Neural cell (in vitro differentiated cells): Measurements from ENCODE around the gene SS18L1. TPM values are rescaled to one million over a fixed set of nuclear protein-coding genes. Genes with fewer than 3 reads are reported as not detected.

Experiments
- H2AFZ ChIP-seq: fragments of 200-600, 300-800 bp; sonication (generic), shearing (Covaris generic); 2 replicates; pipeline ENCODE4 v1.6.0; 2014; ENCODE audit warnings: low read depth, mild to moderate bottlenecking, antibody characterized with exemption, low read length, moderate library complexity
- H3F3A ChIP-seq: fragments of 200-600 bp; shearing (Covaris generic); 2 replicates; pipeline ENCODE4 v1.6.1; 2016; ENCODE audit warnings: mild to moderate bottlenecking, moderate library complexity, mixed read lengths, antibody characterized with exemption, low read length; ENCODE audit not compliant: insufficient read depth, poor library complexity, severe bottlenecking
- H3K27ac ChIP-seq: fragments of 200-600, 300-800 bp; sonication (generic), shearing (Covaris generic); 2 replicates; pipeline ENCODE4 v1.5.1; 2014; ENCODE audit warnings: mild to moderate bottlenecking, low read length, moderate library complexity
- H3K27me3 ChIP-seq: fragments of 300-800, 200-600 bp; sonication (generic), shearing (Covaris generic); 2 replicates; pipeline ENCODE4 v1.6.0; 2014; ENCODE audit warnings: mild to moderate bottlenecking, low read depth, low read length, moderate library complexity; ENCODE audit not compliant: insufficient read depth
- H3K36me3 ChIP-seq: fragments of 300-800, 200-600 bp; sonication (generic), shearing (Covaris generic); 2 replicates; pipeline ENCODE4 v1.5.1; 2014; ENCODE audit warnings: mild to moderate bottlenecking, antibody characterized with exemption, low read length, moderate library complexity; ENCODE audit not compliant: insufficient read depth
- H3K4me2 ChIP-seq: fragments of 300-800, 200-600 bp; sonication (generic), shearing (Covaris generic); 2 replicates; pipeline ENCODE4 v1.6.0; 2014; ENCODE audit warnings: mild to moderate bottlenecking, low read length
- H3K4me3 ChIP-seq: fragments of 300-800, 200-600 bp; sonication (generic), shearing (Covaris generic); 2 replicates; pipeline ENCODE4 v1.5.1; 2014; ENCODE audit warnings: mild to moderate bottlenecking, low read length, moderate library complexity
- H3K79me2 ChIP-seq: fragments of 200-600 bp; shearing (Covaris generic); replicated peaks from 2 replicates; pipeline ENCODE4 v1.6.0; 2014; ENCODE audit warnings: mild to moderate bottlenecking, low read length, moderate library complexity; ENCODE audit not compliant: insufficient read depth
- H3K9ac ChIP-seq: fragments of 300-800, 200-600 bp; sonication (generic), shearing (Covaris generic); 2 replicates; pipeline ENCODE4 v1.6.1; 2016; ENCODE audit warnings: mild to moderate bottlenecking, low read length, mixed read lengths
- H3K9me2 ChIP-seq: fragments of 200-600 bp; shearing (Covaris generic); 2 replicates; pipeline ENCODE4 v1.6.1; 2016; ENCODE audit warnings: mild to moderate bottlenecking, low read length, mixed read lengths; ENCODE audit not compliant: insufficient read depth
- H3K9me3 ChIP-seq: fragments of 200-600, 300-800 bp; sonication (generic), shearing (Covaris generic); 2 replicates; pipeline ENCODE4 v1.6.1; 2016; ENCODE audit warnings: mild to moderate bottlenecking, mixed run types, low read length, moderate library complexity, mixed read lengths
- H4K20me1 ChIP-seq: fragments of 200-600 bp; shearing (Covaris generic); 2 replicates; pipeline ENCODE4 v1.6.1; 2016; ENCODE audit warnings: mild to moderate bottlenecking, mixed run types; ENCODE audit not compliant: insufficient read depth
- EP300 ChIP-seq: fragments of 450-650 bp; conservative IDR thresholded peaks from 2 replicates; pipeline ENCODE4 v1.6.1; 2014; ENCODE audit warnings: antibody characterized with exemption, mild to moderate bottlenecking, moderate library complexity; ENCODE audit not compliant: poor library complexity, severe bottlenecking
- EZH2 ChIP-seq: fragments of 200-600, 300-800 bp; shearing (Covaris generic), sonication (generic); IDR thresholded peaks from 2 replicates; pipeline ENCODE4 v1.6.1; 2014; ENCODE audit warnings: antibody characterized with exemption, low read length, borderline replicate concordance, mild to moderate bottlenecking; ENCODE audit not compliant: insufficient read depth, poor library complexity, severe bottlenecking
- MXI1 ChIP-seq: fragments of 450-650 bp; conservative IDR thresholded peaks from 2 replicates; pipeline ENCODE4 v1.6.1; 2014; ENCODE audit warnings: antibody characterized with exemption, mild to moderate bottlenecking; ENCODE audit not compliant: poor library complexity, severe bottlenecking
- POLR2AphosphoS5 ChIP-seq: IDR thresholded peaks from 2 replicates; pipeline ENCODE4 v1.6.1; 2012
- RAD21 ChIP-seq: fragments of 450-650 bp; conservative IDR thresholded peaks from 2 replicates; pipeline ENCODE4 v1.6.1; 2014; ENCODE audit warnings: antibody characterized with exemption, mild to moderate bottlenecking, moderate library complexity
- REST ChIP-seq: IDR thresholded peaks from 2 replicates; pipeline ENCODE4 v1.6.1; 2012; ENCODE audit warnings: borderline replicate concordance
- SMC3 ChIP-seq: fragments of 450-650 bp; conservative IDR thresholded peaks from 2 replicates; pipeline ENCODE4 v1.6.1; 2014; ENCODE audit warnings: antibody characterized with exemption, mild to moderate bottlenecking, moderate library complexity; ENCODE audit not compliant: poor library complexity
- TAF1 ChIP-seq: IDR thresholded peaks from 2 replicates; pipeline ENCODE4 v1.6.1; 2012; ENCODE audit warnings: low read depth
- polyA plus RNA-seq: library from polyadenylated mRNA; depleted of rRNA; stranded (reverse); fragments of >200 nt; gene quantifications from 2 replicates; pipeline ENCODE4 v1.2.3, GENCODE V29; 2014
- TF ChIP-seq, protein P1 (sequence below): fragments of 450-650 bp; IDR thresholded peaks from 2 replicates; pipeline ENCODE4 v1.5.1; 2014; ENCODE audit warnings: antibody characterized with exemption, mild to moderate bottlenecking, moderate library complexity; ENCODE audit not compliant: poor library complexity, severe bottlenecking

SS18L1 gene
- polyA plus RNA-seq, 1 donor from 2014 or later: 117 TPM

DNA sequence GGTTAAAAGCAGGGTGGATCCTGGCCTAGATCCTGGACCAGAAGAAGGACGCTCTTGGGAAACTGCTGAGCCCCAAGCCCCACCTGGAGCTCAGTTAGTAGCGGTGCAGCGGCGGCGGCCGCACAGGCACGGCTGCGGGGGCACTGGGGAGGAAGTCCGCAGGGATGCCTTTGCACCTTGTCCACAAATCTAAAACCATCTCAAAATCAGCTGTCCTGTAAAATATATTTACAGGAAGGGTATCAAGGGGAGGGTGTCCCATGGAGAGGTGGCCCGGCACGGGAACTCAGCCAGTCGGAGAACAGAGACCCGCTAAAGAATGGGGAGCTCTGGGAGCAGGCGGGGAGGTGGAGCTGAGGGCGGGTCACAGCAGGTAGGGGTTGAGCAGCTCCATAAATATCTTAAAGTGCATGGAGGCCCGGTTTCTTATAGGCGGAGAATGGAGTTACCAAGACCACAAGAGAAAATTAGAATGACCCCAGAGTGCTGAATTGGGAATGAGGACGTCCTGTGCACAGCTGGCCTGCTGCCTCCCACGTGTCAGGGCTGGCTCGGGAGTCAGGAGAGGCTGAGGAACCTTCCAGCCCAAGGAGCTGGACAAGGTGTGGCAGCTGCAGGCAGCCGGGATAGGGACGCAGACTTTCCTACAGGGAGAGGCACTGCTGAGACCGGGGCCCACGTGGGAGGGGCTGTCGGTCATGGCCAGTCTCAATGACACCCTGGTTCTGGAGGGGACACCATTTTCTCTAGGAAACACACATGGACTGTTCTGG, 47.3 kb downstream of the SS18L1 start:
- H3K9ac ChIP-seq: no peak overlapping the region
- no peaks in the 10 kb centered on the region for H3K36me3 ChIP-seq
- H3K9me3 ChIP-seq: no peaks in the 10 kb centered on the region
- no peak overlapping the region for H3K4me2 ChIP-seq
- no peaks in the 10 kb centered on the region for H3F3A ChIP-seq
- H2AFZ ChIP-seq: no peak overlapping the region
- no peak overlapping the region for H3K27ac ChIP-seq
- H4K20me1 ChIP-seq: no peaks in the 10 kb centered on the region
- TF ChIP-seq RAD21 (no peak), POLR2AphosphoS5 (no peak), MXI1 (no peak), REST (no peak), SMC3 (no peak), EP300 (no peak), EZH2 (no peak), TAF1 (no peak)
- TF ChIP-seq, protein P1, sequence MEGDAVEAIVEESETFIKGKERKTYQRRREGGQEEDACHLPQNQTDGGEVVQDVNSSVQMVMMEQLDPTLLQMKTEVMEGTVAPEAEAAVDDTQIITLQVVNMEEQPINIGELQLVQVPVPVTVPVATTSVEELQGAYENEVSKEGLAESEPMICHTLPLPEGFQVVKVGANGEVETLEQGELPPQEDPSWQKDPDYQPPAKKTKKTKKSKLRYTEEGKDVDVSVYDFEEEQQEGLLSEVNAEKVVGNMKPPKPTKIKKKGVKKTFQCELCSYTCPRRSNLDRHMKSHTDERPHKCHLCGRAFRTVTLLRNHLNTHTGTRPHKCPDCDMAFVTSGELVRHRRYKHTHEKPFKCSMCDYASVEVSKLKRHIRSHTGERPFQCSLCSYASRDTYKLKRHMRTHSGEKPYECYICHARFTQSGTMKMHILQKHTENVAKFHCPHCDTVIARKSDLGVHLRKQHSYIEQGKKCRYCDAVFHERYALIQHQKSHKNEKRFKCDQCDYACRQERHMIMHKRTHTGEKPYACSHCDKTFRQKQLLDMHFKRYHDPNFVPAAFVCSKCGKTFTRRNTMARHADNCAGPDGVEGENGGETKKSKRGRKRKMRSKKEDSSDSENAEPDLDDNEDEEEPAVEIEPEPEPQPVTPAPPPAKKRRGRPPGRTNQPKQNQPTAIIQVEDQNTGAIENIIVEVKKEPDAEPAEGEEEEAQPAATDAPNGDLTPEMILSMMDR: no peak
- H3K27me3 ChIP-seq: no peaks in the 10 kb centered on the region
- H3K4me3 ChIP-seq: no peak overlapping the region
- H3K79me2 ChIP-seq: peaks cover 9% of the 10 kb centered on the region
- H3K9me2 ChIP-seq: no peaks in the 10 kb centered on the region

GRCh38 chr20:62191781-62192559, 48.4 kb downstream of the SS18L1 start:
- Histone ChIP-seq H3K9me2 (no peaks in the 10 kb centered on the region), H3K27me3 (no peaks in the 10 kb centered on the region), H3K79me2 (peaks cover 8% of the 10 kb centered on the region), H3F3A (no peaks in the 10 kb centered on the region), H3K9me3 (no peaks in the 10 kb centered on the region), H3K27ac (no peak overlapping the region), H3K9ac (no peak overlapping the region), H3K36me3 (no peaks in the 10 kb centered on the region), H3K4me3 (no peak overlapping the region), H4K20me1 (no peaks in the 10 kb centered on the region), H2AFZ (no peak overlapping the region), H3K4me2 (no peak overlapping the region)
- TF ChIP-seq, protein P1: no peak
